NCI-H69 (cell line): ENCODE data around the gene DENND1A.

Source experiments
- DNase-seq: peaks from one replicate; lab custom pipeline; 2025; lab: John Stamatoyannopoulos, UW

Gene DENND1A

DNA sequence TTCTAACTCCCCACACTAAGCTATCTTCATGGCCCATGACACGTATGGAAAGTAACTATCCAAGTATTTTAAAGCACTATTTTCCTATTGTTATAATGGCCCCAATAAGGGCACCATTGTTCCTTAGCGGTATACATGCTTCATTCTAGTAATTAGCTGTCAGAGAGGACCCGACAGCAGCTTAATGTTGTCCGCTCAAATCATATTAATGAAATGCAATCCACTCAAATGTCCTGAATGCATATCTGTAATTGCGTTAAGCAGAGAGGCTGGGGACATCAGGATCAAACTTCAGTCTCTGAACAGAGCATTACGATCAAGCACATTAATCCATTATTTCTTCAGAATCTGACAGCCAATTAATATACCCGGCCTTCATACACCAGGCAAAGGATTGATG, 434.2 kb downstream of the DENND1A start:
- DNase-seq: no peak

DNA sequence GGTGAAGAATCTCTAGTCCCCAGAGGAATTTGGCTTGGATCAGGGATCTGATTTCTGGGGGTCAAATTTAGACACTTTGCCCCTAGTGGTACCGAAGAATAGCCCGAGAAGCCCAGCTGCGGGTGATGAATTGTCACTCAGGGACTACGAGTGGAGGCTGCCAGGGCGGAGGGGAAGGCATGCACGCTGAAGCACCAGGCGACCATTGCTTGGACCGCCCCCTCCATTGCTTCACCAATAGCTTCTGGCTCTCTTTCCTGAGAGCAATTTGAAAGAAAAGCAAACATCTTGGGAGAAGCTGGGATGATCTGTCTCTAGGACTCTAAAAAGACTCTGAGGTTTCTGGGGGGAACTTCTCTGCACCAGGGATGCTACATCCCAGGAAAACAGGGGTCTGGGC, 436.3 kb downstream of the DENND1A start:
- no peak for DNase-seq

DNA sequence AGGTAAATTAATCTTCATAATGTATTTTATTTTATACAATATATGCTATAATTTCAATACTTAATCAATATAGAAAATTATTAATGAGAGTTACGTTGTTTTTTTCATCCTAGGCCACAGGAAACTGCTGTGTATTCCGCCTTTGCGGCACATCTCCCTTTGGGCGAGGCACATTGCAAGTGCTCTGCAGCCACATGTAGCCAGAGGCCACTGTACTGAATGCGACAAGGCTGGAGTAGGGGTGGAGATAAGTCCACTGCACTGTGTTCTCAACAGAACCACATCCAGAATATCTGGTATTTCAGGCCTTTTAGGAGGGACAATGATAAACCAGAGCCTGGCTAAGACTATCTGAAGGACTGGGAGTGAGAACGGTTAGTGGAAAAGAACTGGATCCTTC, 439.2 kb downstream of the DENND1A start:
- no peak for DNase-seq

DNA sequence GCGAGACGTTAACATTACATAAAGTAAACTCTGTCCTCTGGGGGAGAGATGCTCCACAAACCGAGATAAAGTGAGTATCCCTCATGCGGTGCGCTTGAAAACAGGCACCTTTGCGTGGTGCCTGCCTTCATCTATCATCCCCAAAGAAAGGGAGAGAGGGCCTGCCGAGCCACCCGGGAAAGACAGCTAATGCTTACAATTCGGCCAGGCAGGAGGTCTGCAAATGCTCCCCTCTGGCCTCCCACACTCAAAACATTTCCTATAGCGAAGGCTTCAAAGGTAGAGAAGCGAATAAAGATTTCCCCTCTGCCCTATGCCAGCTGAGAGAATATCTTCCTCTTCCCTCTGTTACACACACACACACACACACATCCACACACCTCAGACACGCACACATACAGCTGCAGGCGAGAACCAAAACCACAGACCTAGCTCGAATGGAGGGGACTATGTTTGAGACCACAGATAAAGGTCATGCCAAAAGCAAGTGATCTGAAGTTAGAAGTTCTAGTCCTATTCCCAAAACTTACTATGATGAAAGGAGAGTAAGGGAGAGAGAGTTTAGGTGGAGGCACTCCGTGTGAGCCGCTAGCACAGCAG, 441.1 kb downstream of the DENND1A start:
- DNase-seq: no peak

DNA sequence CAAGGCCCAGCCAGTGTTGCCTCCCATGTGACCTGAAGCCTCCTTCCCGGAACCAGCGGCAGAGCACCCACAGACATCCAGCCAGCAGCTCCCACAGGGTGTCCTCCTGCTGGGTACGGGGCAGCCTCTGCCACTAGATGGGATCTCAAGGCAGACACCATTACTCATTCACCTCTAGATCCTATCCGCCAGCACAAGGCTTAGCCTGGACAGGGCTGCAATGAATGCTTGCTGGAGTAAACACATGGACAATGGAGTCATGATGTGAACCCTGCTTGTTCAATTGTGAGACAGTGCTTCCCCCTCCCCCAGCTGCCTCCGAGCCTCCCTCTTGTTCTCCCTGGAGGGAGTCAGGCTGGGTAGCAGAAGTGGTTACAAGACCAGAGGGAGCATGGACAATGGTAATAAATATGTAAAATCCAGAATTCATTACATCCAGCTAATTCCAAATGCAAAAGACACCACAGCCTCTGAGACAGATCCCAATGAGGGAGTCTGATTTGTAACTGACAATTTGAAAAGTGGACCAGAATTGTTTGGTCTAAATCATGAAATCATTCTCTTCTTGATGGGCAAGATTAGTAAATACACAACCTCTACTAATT, 441.9 kb downstream of the DENND1A start:
- peak; percentile 71 for DNase-seq

DNA sequence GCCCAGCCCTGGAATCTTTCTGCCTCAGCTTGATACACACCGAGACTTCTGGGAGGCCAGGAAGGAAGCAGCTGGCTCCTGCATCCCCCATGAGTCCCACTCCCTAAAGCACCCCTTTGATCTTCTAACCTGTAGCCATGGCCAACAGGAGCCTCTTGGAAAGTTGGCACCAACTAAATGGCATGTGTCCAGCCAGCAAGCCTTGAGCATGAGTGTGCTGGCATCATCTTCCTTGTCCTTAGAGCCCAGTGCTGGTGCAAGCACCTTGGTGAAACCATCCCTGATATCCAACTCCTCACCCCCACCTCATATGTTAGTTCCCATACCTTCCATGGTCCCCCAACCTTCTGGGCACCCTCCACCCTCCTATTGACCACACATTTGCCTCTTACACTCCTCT, 443.5 kb downstream of the DENND1A start:
- DNase-seq: no peak

DNA sequence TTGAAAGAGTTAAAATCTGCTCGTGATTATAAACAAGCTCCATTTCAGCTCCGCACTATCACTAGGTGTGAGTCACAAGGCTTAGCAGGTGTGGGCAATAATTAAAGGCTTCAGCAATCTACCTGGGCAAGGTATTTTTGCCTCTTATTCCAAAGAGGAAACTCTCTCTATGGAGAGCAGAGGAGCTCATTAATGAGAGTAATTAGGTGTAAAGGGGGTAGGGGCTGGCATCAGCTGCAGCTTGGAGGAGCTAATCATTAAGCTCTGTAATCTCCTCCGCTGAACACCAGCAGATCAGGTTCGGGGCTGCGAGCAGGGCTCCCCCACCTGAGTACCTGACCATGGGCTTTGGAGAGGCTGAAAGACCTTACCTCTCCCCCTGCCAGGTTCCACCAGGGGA, 444.7 kb downstream of the DENND1A start:
- peak; percentile 91 for DNase-seq

DNA sequence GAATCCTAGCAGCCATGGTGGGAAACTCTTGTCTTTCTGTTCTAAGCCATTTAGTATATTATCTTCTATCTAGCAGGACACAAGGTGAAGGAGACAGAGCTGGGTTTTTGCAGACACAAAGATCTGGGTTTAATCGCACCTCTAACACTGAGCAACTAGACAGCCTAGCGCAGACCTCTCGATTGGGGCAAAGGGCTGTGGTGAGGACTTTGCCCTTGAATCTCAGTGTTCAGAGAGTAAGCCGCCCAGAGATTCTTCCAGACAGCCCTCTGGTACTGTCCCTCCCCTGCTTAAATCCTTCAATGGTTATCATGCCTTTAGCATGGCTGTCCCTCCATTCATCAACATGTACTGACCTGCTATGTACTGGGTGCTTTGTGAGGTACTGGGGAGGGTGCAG, 445.8 kb downstream of the DENND1A start:
- DNase-seq: no peak

DNA sequence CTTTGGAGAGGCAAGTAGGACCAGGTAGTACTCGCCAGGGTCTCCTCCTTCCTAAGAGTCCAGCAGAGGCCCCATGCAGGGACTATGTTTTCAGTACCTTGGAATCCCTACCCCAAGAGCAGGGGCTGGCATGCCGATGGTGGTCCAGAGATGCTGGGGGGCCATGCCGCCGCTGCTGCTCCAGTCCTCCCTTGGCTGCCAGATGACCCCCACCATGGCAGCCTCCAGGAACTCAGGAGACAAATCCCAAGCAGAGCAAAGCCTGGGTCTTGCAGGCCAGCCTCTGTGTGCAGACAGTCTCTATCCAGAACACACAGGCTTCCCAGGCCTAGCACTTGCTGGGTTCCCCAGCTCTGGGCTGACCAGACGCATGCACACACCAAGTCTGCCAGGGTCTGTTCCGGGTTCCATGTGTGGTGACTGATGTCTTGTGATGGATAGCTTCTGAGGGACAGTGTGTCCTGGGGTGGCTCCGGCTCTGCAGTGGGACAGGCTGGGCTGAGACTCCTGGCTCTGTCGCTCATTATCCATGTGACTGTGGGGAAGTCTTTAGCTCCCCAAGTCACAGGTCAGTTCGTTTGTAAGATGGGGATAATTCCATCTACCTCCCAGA, 446.6 kb downstream of the DENND1A start:
- no peak for DNase-seq

DNA sequence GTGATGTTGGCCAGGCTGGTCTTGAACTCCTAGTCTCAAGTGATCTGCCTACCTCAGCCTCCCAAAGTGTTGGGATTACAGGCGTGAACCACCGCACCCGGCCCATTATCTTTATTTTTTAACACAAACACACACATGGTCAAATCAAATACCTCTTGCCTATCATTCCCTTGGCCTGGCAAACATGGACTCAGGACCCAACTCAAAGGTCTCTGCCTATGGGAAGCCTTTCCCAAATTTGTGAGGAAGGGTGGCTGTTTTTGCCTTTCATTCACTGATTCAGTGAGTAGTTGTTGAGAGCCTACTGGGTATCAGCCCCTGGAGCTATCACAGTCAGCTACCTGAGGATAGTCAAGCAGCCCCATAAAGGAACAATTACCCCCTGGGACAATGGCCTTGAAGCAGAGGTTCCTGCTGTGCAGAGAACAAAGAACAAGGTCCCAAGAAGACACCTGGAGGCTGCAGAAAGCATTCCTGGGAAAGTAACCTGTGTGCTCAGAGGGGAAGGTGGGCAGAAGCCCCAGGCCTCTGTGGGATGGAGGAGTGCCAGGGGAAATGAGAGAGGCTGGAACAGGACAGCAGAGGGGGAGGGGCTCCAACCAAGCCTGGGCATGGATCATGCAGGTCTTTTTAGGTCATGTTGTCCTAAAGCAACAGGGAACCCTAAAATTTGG, 447.5 kb downstream of the DENND1A start:
- DNase-seq: peak; percentile 90

DNA sequence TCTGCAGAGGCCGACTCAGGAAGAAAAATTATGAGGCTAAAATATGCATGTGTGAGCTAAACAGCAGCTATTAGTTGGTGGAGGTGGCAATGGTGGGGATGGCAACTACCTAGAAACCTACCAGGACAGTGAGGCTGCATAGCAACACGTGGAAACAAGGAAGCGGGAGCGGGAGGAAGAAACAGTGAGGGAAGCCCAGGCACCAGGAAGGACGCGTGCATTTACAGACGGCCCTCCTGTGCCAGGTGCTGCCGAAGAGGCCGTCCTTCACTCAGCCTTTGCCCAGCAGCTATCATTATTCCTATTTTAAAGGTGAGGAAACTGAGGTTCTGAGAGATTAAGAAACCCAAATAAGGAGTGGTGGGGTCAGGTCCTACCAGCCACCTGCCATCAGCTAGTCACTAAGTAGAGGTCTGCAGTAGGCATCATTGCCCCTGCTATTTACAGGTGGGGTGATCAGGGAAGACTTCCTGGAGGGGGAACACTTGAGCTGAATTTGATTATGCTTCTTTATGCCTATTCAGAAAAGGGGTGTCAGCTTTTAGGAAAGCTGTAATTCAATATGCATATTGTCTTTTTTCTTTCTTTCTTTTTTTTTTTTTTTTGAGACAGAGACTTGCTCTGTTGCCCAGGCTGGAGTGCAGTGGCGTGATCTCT, 448.6 kb downstream of the DENND1A start:
- peak; percentile 17 for DNase-seq

DNA sequence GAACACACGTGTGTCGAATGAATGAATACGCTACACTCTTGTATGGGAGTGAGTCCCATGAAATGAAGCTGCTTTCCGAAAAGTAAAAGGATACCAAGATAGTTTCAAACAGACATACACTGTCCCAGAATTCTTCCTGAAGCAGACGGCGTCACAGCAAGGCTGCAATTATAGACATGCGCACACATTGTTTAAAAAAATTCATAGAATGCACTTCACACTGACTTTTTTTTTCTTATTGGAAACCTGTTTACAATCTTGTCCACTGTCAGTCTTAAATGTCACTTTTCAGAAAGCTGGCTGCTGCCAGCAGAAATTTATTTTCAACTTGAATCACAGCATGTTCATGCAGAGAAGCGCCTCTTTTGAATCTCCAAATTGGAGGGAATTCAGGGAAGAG, 449.1 kb downstream of the DENND1A start:
- no peak for DNase-seq

DNA sequence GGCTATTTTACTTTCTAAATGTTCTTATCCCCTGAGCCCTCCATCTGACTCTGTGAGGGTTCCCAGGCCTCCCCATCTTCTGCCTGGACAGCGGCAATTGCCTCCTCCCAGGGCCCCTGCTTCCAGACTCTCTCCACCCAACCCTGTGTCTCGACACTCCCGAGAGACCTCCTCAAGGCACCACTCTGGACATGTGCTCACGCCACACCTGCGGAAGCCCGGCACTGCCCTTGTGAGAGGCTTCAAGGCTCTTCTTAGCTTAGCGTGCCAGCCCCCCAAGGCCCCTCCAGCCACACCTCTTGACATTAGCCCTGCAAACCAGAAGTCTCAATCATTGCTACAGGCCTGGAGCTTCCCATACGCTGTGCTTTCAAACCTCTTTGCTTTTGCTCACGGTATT, 449.8 kb downstream of the DENND1A start:
- peak; percentile 17 for DNase-seq

DNA sequence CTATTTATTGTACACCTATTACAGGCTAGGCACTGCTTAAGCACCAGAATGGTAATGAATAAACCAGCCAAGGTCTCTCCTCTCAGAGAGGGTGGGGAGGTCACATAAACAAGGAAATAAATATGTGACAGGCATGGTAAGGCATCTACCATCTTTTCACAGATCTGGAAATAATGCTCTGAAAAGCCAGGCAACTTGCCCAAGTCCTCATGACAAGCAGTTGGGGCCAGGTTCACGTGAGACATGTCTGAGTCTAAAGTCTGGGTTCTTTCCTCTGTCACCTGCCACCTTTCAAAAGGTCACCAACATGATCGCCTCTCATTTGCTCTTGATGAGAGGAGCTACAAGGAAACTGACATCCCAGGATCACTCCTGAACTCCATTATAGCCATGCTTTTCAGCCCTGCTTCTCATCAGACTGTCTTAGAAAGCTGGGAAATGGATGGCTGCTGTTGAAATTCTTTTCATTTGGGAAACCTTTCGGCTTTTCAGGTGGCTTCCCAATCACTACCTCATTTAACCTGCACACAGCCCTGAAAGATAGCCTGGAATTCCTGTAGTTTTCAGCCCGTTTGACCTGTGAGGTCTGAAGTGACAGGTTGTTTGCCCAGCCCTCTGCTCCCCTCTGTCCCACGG, 450.8 kb downstream of the DENND1A start:
- DNase-seq: no peak

DNA sequence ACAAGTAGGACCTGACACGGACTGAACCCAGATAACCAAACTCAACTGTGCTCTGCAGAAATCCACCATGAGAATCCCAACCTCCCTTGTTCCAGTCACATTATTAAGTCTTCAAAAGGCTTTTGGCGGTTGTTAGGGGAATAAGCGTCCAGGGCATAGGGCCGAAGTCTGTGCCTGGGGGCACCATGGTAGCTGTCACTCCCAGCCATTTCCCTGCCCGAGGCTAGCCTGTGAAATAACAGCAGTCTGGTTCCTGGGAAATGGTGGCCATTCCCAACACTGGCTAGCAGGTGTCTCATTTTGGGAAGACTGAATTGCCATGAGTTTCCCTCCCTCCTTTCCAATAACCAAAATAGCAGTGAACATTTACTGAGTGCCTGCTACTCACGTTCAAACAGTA, 451.8 kb downstream of the DENND1A start:
- no peak for DNase-seq

DNA sequence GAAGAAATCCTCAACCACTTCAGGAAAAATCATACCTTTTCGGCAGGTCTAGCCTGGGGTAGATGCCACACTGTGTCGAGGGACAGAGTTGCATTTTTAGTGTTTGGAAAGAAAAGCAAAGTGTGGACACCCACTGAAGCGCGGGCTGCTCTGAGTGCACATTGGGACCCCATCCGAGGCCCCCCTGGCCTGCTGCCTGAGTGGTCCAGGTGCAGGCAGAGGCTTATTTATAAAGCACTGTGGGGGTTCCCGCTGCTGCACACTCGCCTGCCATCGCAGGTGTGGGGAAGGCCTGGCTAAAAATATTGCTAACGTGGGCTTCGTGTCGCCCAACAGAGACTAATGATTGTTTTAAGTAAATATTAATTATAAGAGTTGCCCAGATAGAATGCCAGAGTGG, 454.5 kb downstream of the DENND1A start:
- peak; percentile 51 for DNase-seq

DNA sequence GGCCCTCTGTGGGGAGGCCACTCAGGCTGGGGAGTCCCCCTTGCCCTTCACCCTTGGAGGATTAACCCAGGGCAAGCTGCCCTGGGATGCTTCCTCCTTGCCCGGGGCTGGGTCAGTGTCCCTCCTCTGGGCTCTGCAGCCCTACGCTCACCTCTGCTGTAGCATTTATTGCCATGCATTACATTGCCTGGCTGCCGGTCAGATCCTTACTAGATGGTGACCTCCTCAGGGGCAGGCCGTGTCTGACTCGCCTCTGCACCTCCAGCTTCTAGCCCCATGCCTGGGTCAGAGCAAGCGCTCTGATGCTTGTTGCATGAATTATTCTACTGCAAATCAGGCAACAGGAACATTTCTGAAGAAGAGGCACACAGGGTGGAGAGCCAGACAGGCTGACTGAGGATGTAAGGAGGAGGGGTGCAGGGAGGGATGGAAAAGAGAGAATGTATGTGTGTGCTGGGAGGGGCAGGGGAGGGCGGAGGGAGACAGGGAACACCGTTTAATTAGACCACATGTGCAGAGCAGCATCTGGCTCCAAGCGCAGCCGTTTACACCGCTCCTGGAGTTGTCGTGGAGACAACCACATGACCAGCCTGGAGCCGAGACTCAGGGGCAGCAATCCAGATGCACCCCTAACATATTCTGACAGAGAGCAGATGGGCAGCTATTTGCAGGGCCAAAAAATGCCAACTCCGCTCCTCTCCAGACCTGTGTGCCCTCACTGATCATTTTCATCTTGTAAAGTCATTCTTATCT, 456.9 kb downstream of the DENND1A start:
- DNase-seq: peak; percentile 98

DNA sequence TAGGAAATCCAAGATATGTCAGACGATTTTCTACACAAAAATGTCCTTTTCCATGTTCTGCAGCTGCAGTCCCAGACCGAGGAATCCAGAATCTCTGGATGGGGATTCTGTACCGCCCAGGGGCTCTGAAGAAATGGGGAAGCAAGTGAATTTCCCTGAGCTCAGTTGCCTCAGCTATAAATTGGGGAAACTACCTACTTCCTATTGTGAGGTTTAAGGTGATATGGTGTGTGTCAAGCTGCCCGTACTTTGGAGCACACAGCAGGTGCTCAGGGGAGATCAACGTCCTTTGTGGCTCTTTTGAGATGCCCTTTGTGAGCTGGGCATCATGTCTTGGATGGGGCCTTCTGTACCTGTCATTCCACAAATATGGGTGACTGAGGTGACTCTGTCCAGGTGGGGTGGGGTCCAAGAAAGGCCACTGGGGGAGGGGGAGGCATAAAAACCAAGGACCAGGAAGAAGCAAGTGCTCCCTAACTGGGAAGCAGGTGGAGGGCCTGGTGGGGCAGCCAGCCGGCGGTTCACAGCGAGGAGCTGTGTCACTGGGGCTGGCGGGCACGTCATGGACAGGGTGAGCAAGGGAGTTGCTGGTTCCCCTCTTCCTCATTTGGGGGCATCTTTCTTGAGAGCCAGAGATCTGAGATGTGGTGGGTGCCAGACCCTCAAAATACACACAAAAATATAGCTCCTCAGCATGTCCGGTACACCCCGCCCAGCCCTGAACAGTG, 457.9 kb downstream of the DENND1A start:
- no peak for DNase-seq

DNA sequence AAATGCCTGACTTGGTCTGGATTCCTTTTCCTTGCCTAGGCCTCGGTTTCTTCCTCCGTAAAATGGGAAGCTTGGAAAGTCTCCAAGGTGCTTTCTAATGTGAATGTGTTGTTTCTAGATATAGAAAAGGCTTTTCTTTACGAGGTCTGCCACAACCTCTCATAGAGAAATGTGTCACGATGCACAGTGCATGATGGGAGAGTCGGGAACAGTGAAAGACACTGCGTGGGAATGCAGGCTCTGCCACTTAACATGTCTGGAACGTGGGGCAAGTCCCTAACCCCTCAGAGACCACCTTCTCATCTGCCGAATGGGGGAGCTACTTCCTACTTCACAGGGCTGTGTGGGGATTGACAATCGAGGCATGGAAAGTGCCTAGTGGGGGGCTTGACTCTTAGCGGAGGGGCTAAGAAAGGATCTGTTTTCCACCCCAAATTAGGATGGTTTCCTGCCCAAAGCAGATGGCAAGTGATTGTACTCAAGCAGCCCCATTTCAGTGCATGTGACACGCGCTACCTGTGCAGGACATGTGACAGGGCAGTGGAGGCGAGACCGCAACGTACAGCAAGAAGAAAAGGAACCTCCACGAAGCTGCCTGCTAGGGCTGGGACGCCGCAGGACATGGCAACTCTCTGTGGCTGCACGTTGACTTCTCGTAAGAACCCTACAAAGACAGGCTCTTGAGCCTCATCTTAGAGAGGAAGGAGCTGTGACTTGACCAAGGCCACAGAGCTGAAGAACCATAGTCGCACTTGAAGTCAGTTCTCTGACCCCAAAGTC, 458.7 kb downstream of the DENND1A start:
- no peak for DNase-seq
